Uterus (tissue), 4 donors: ENCODE measurements around the gene TXNDC11. TPM values are rescaled to one million over a fixed set of nuclear protein-coding genes. Genes with fewer than 3 reads are reported as not detected.

ENCODE experiments used
- DNase-seq, 2 donors: peaks; one replicate each; pipeline ENCODE4 v3.0.0-alpha.2; 2019 to 2020
- H3K27ac ChIP-seq, 2 donors: fragments of 200-600 bp; sonication (generic); 1 replicate in 1 of 2; 2 replicates in 1 of 2; pipeline ENCODE4 v1.5.1; 2016 to 2018
- H3K27me3 ChIP-seq, 2 donors: fragments of 200-600 bp; sonication (generic); one replicate each; pipeline ENCODE4 v1.5.1; 2018 to 2019; ENCODE audit warnings: control low read depth in 1 of 2
- H3K36me3 ChIP-seq, 2 donors: fragments of 200-600 bp; sonication (generic); one replicate each; pipeline ENCODE4 v1.5.1; 2019; ENCODE audit warnings: control low read depth in 1 of 2
- H3K4me1 ChIP-seq, 2 donors: fragments of 200-600 bp; sonication (generic); one replicate each; pipeline ENCODE4 v1.5.1; 2018 to 2019; ENCODE audit warnings: control low read depth in 1 of 2
- H3K4me3 ChIP-seq, 2 donors: fragments of 200-600 bp; sonication (generic); 1 replicate in 1 of 2; 2 replicates in 1 of 2; pipeline ENCODE4 v1.5.1; 2018 to 2019; ENCODE audit warnings: mild to moderate bottlenecking in 1 of 2
- H3K9me3 ChIP-seq, 2 donors: fragments of 200-600 bp; sonication (generic); one replicate each; pipeline ENCODE4 v1.5.1; 2019; ENCODE audit warnings: control low read depth in 1 of 2
- CTCF ChIP-seq, 4 experiments: fragments of 200-600 bp in 2 of 4; fragments of 450-650 bp in 2 of 4; sonication (generic) in 2 of 4; IDR thresholded peaks; one replicate each; pipeline ENCODE4 v1.5.1; 2016 to 2019; ENCODE audit warnings: antibody characterized with exemption in 4 of 4, mild to moderate bottlenecking in 2 of 4, moderate library complexity in 1 of 4
- POLR2A ChIP-seq, 2 donors: fragments of 450-650 bp; IDR thresholded peaks; one replicate each; pipeline ENCODE4 v1.6.1; 2016; ENCODE audit warnings: antibody characterized with exemption in 2 of 2, mild to moderate bottlenecking in 1 of 2, moderate library complexity in 1 of 2
- intact Hi-C: fragments of 100-400 bp; cut with DNase I; formaldehyde crosslinking; loops from one replicate; pipeline ENCODE4 v1.15.1; 2023; ENCODE audit warnings: low total_unique reads
- total RNA-seq, 4 donors: library from RNA; depleted of rRNA in 3 of 4; stranded (reverse); fragments of >200 nt in 3 of 4; gene quantifications; one replicate each; pipeline versions ENCODE4 v1.1.0 to v1.2.4, GENCODE V29; 2014 to 2023
- donor health status: DM: yes; HTN: yes; CAD: no.

The TXNDC11 gene
- total RNA-seq, 4 donors from 2014 or later, result 6.1 to 52.0 (median 40.0) TPM

GRCh38 chr16:11768849-11769248 lies 26.2 kb upstream of the TXNDC11 start:
- no peak for DNase-seq
- intact Hi-C loops, result no loop called here
- no peaks in the 10 kb centered on the region for H3K27me3 ChIP-seq
- H3K4me1 ChIP-seq, result no peaks in the 10 kb centered on the region
- no peaks in the 10 kb centered on the region for H3K9me3 ChIP-seq
- H3K27ac ChIP-seq, result no peak overlapping the region
- no peak overlapping the region for H3K4me3 ChIP-seq
- no peak for TF ChIP-seq CTCF (IDR thresholded peaks at IDR 0.05)
- TF ChIP-seq POLR2A (IDR thresholded peaks at IDR 0.05), result no peak
- H3K36me3 ChIP-seq, result no peaks in the 10 kb centered on the region

GRCh38 chr16:11762431-11762830 lies 19.8 kb upstream of the TXNDC11 start:
- intact Hi-C loops, result no loop called here
- Histone ChIP-seq H3K36me3 (no peaks in the 10 kb centered on the region), H3K9me3 (no peaks in the 10 kb centered on the region), H3K27me3 (no peaks in the 10 kb centered on the region), H3K27ac (no peak overlapping the region), H3K4me3 (no peak overlapping the region), H3K4me1 (no peaks in the 10 kb centered on the region)
- no peak for DNase-seq
- TF ChIP-seq POLR2A (IDR thresholded peaks at IDR 0.05), result no peak
- no peak for TF ChIP-seq CTCF (IDR thresholded peaks at IDR 0.05)

GRCh38 chr16:11759997-11760396 lies 17.3 kb upstream of the TXNDC11 start:
- TF ChIP-seq POLR2A (IDR thresholded peaks at IDR 0.05) (no peak), CTCF (IDR thresholded peaks at IDR 0.05) (no peak)
- no peak for DNase-seq
- Histone ChIP-seq H3K27ac (no peak overlapping the region), H3K4me1 (no peaks in the 10 kb centered on the region), H3K4me3 (no peak overlapping the region), H3K9me3 (no peaks in the 10 kb centered on the region), H3K27me3 (no peaks in the 10 kb centered on the region), H3K36me3 (no peaks in the 10 kb centered on the region)
- intact Hi-C loops, result no loop called here

- H3K27me3 ChIP-seq, result no peaks in the 10 kb centered on the region
- no peak overlapping the region for H3K4me3 ChIP-seq
- H3K4me1 ChIP-seq, result no peaks in the 10 kb centered on the region
- TF ChIP-seq CTCF (IDR thresholded peaks at IDR 0.05) (no peak), POLR2A (IDR thresholded peaks at IDR 0.05) (no peak)
- no peaks in the 10 kb centered on the region for H3K36me3 ChIP-seq
- DNase-seq, result no peak
- H3K27ac ChIP-seq, result no peak overlapping the region
- intact Hi-C loops, result no loop called here
- no peaks in the 10 kb centered on the region for H3K9me3 ChIP-seq
Measured at GRCh38 chr16:11759163-11759834, 16.6 kb upstream of the TXNDC11 start.

- H3K27ac ChIP-seq, result no peak overlapping the region
- no peak overlapping the region for H3K4me3 ChIP-seq
- no peak for DNase-seq
- intact Hi-C loops, result no loop called here
- no peaks in the 10 kb centered on the region for H3K36me3 ChIP-seq
- H3K27me3 ChIP-seq, result no peaks in the 10 kb centered on the region
- no peaks in the 10 kb centered on the region for H3K9me3 ChIP-seq
- TF ChIP-seq CTCF (IDR thresholded peaks at IDR 0.05), result no peak
- TF ChIP-seq POLR2A (IDR thresholded peaks at IDR 0.05), result no peak
- no peaks in the 10 kb centered on the region for H3K4me1 ChIP-seq
Measured at GRCh38 chr16:11757671-11758545, 15.3 kb upstream of the TXNDC11 start.
